Endothelial cell of umbilical vein (primary cell): ENCODE results near the gene TMEM207. TPM values are rescaled to one million over a fixed set of nuclear protein-coding genes. Genes with fewer than 3 reads are reported as not detected.

ENCODE experiments used
- BruUV-seq: library from RNA; stranded (reverse); fragments of 400-500 nt; replicated peaks from 2 replicates; lab custom pipeline; 2021; lab: Mats Ljungman, UMichigan
- CTCF ChIA-PET: fragments of 300-600, 350-600 bp; sonication (Branson Sonifier 250); formaldehyde crosslinking; loops from one replicate; lab custom pipeline; 2021; ENCODE audit warnings: antibody characterized with exemption, inconsistent platforms; lab: Charles Lee
- POLR2A ChIA-PET: fragments of 300-600, 350-600 bp; sonication (Branson Sonifier 250); formaldehyde crosslinking; loops from one replicate; lab custom pipeline; 2021; ENCODE audit warnings: antibody characterized with exemption, inconsistent platforms; lab: Charles Lee
- DNase-seq: peaks from one replicate; pipeline ENCODE4 v3.0.0-alpha.2; 2011; ENCODE audit warnings: low read depth, low spot score
- FAIRE-seq: peaks from 2 replicates; lab custom pipeline; 2011; peaks lifted over from hg19 to GRCh38; lab: Jason Lieb, UNC
- H2AFZ ChIP-seq: 2 replicates; pipeline ENCODE4 v1.6.0; 2012; ENCODE audit warnings: low read depth, low read length, control low read depth, inconsistent platforms
- H3K27ac ChIP-seq: 2 replicates; pipeline ENCODE4 v1.5.1; 2011; ENCODE audit warnings: low read depth, mild to moderate bottlenecking, control low read depth, low read length, moderate library complexity; ENCODE audit not compliant: insufficient read depth
- H3K27me3 ChIP-seq, 2 experiments: 2 replicates each; pipeline versions ENCODE4 v1.6.0 to v1.6.1; 2011; ENCODE audit warnings: low read length in 2 of 2, mixed read lengths in 1 of 2; ENCODE audit not compliant: control insufficient read depth in 2 of 2, insufficient read depth in 2 of 2
- H3K36me3 ChIP-seq, 2 experiments: 2 replicates in 1 of 2; 3 replicates in 1 of 2; pipeline ENCODE4 v1.5.1; 2011; ENCODE audit warnings: low read length in 2 of 2, mild to moderate bottlenecking in 1 of 2, moderate library complexity in 1 of 2; ENCODE audit not compliant: control insufficient read depth in 2 of 2, insufficient read depth in 2 of 2; ENCODE audit errors: extremely low read depth in 1 of 2
- H3K4me1 ChIP-seq: 3 replicates; pipeline ENCODE4 v1.5.1; 2011; ENCODE audit warnings: mild to moderate bottlenecking, low read length; ENCODE audit not compliant: control insufficient read depth, insufficient read depth; ENCODE audit errors: extremely low read depth
- H3K4me2 ChIP-seq: 2 replicates; pipeline ENCODE4 v1.6.1; 2011; ENCODE audit warnings: low read length, control low read depth, mixed read lengths; ENCODE audit not compliant: insufficient read depth
- H3K4me3 ChIP-seq, 3 experiments: fragments of 200-600 bp in 1 of 3; sonication (generic), shearing (Covaris generic) in 1 of 3; replicated peaks in 1 of 3; 2 replicates each; pipeline ENCODE4 v1.5.1; 2011 to 2016; ENCODE audit warnings: control low read depth in 3 of 3, low read length in 3 of 3, mild to moderate bottlenecking in 2 of 3, inconsistent platforms in 1 of 3, low read depth in 1 of 3, moderate library complexity in 1 of 3; ENCODE audit not compliant: insufficient read depth in 1 of 3
- H3K79me2 ChIP-seq: 2 replicates; pipeline ENCODE4 v1.6.0; 2012; ENCODE audit warnings: low read length, inconsistent platforms; ENCODE audit not compliant: control insufficient read depth, insufficient read depth
- H3K9ac ChIP-seq: replicated peaks from 2 replicates; pipeline ENCODE3; 2011; ENCODE audit warnings: low read length, control low read depth; ENCODE audit not compliant: insufficient read depth; ENCODE audit errors: extremely low read depth
- H3K9me1 ChIP-seq: replicated peaks from 3 replicates; pipeline ENCODE4 v1.6.0; 2011; ENCODE audit warnings: mild to moderate bottlenecking, low read length; ENCODE audit not compliant: control insufficient read depth, insufficient read depth; ENCODE audit errors: extremely low read depth
- H3K9me3 ChIP-seq: replicated peaks from 2 replicates; pipeline ENCODE4 v1.5.1; 2012; ENCODE audit warnings: low read length, inconsistent platforms; ENCODE audit not compliant: control insufficient read depth, insufficient read depth
- H4K20me1 ChIP-seq: replicated peaks from 2 replicates; pipeline ENCODE3; 2011; ENCODE audit warnings: mild to moderate bottlenecking, low read length; ENCODE audit not compliant: control insufficient read depth, insufficient read depth; ENCODE audit errors: extremely low read depth
- GATA2 ChIP-seq: IDR thresholded peaks from 2 replicates; pipeline ENCODE4 v1.7.0; 2011; ENCODE audit warnings: low read depth, mild to moderate bottlenecking, moderate library complexity, mixed read lengths, low read length; ENCODE audit not compliant: insufficient read length, insufficient read depth
- JUN ChIP-seq: IDR thresholded peaks from 2 replicates; pipeline ENCODE4 v1.6.1; 2011; ENCODE audit warnings: borderline replicate concordance, low read depth; ENCODE audit not compliant: insufficient read length, insufficient read depth
- MYC ChIP-seq: IDR thresholded peaks from one replicate; pipeline ENCODE4 v1.6.1; 2011; ENCODE audit warnings: mild to moderate bottlenecking, low read depth, low read length
- POLR2A ChIP-seq: IDR thresholded peaks from 2 replicates; pipeline ENCODE4 v1.6.1; 2012; ENCODE audit warnings: low read depth, mild to moderate bottlenecking, control low read depth, low read length
- dilution Hi-C: fragments of 300-500 bp; cut with MboI; formaldehyde crosslinking; loops from one replicate; pipeline ENCODE4 v1.15.0; 2019; ENCODE audit warnings: low sequenced_read_pairs; ENCODE audit not compliant: extremely low pct_ligation_motif_present
- intact Hi-C: fragments of 100-400 bp; cut with micrococcal nuclease; formaldehyde crosslinking; loops from one replicate; pipeline ENCODE4 v1.10.0; 2022
- polyA plus RNA-seq, 4 experiments: library from polyadenylated mRNA; depleted of rRNA in 3 of 4; stranded (reverse) in 3 of 4; unstranded in 1 of 4; fragments of >200 nt; gene quantifications; 2 replicates each; pipeline versions ENCODE4 v1.2.1 to v1.2.3, GENCODE V29; 2011 to 2012; ENCODE audit warnings: missing spikeins in 1 of 4
- total RNA-seq: library from RNA; stranded (reverse); gene quantifications from 2 replicates; pipeline ENCODE4 v1.2.3, GENCODE V29; 2021
- TF ChIP-seq, protein P1 (sequence below): IDR thresholded peaks from 2 replicates; pipeline ENCODE4 v1.6.1; 2011; ENCODE audit not compliant: insufficient read depth, insufficient read length
- TF ChIP-seq, protein P2 (sequence below), 2 donors: IDR thresholded peaks; 1 replicate in 1 of 2; 2 replicates in 1 of 2; pipeline ENCODE4 v1.5.1; 2011; ENCODE audit warnings: low read length in 2 of 2, mild to moderate bottlenecking in 2 of 2, moderate library complexity in 2 of 2, control low read depth in 1 of 2, inconsistent platforms in 1 of 2, low read depth in 1 of 2; ENCODE audit not compliant: insufficient read depth in 1 of 2; ENCODE audit errors: extremely low read depth in 1 of 2

Gene TMEM207
- total and polyA plus RNA-seq, 2 donors (not counting 3 experiments of a cell fraction or from before 2014, with no cell fraction given): not detected

DNA sequence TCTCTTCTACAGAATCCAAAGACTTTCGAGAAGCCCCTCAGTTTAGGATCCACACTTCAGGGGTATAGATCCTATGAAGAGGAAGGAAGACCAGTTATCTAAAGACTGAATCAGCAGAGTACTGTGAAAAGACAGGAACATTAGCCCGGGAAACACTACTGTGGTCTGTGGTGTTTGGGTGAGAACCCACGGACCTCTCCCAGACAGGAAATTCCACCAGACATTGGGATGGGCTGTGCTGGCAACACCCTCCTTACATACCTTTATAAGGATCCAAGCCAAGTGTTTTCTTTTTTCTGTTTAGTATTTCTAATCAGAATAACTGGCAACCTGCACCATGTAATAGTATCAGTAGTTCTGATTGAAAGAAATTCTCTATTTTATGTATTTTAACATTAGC is 14.1 kb downstream of the TMEM207 start:
- no peak overlapping the region for H3K27ac ChIP-seq
- no peaks in the 10 kb centered on the region for H3K4me1 ChIP-seq
- no peaks in the 10 kb centered on the region for H3K9me3 ChIP-seq
- no peak overlapping the region for H3K4me2 ChIP-seq
- no peak overlapping the region for H3K4me3 ChIP-seq
- H3K27me3 ChIP-seq: peaks cover 0 to 3% of the 10 kb centered on the region in 2 experiments
- BruUV-seq: no TSS peak
- H3K36me3 ChIP-seq: no peaks in the 10 kb centered on the region
- FAIRE-seq (no peak), DNase-seq (no peak)
- dilution Hi-C loops (no loop called here), intact Hi-C loops (no loop called here)
- CTCF ChIA-PET: no interaction called here
- H3K79me2 ChIP-seq: no peaks in the 10 kb centered on the region
- H3K9me1 ChIP-seq: no peaks in the 10 kb centered on the region
- H4K20me1 ChIP-seq: no peaks in the 10 kb centered on the region
- TF ChIP-seq JUN (no peak), GATA2 (no peak), MYC (no peak)
- H3K9ac ChIP-seq: no peak overlapping the region
- POLR2A ChIA-PET: no interaction called here
- no peak overlapping the region for H2AFZ ChIP-seq

DNA sequence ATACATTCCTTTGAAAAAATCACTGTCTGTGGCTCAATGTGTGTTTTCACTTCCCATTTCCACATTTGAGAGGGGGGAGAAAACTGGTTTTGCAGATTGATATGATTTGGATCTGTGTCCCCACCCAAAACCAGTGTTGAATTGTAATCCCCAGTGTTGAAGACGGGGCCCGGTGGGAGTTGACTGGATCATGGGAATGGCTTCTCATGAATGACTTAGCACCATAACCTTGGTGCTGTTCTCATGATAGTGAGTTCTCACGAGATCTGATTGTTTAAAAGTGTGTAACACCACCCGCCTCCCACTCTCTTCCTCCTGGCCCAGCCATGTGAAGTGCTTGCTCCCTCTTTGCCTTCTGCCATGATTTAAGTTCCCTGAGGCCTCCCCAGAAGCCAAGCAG is 16.1 kb downstream of the TMEM207 start:
- ChIA-PET POLR2A (no interaction called here), CTCF (interaction anchor here (1.0 kb wide), 1 partner anchor 472 kb away, joined by 3 read pairs; no protein-coding TSS in a partner anchor)
- H3K27me3 ChIP-seq: peaks cover 0 to under 1% of the 10 kb centered on the region in 2 experiments
- H3K4me3 ChIP-seq: no peak overlapping the region
- no peak overlapping the region for H2AFZ ChIP-seq
- BruUV-seq: no TSS peak
- no peaks in the 10 kb centered on the region for H3K36me3 ChIP-seq
- no peak overlapping the region for H3K9ac ChIP-seq
- intact Hi-C loops (no loop called here), dilution Hi-C loops (no loop called here)
- TF ChIP-seq, protein P1, sequence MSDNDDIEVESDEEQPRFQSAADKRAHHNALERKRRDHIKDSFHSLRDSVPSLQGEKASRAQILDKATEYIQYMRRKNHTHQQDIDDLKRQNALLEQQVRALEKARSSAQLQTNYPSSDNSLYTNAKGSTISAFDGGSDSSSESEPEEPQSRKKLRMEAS: no peak
- TF ChIP-seq, protein P2, sequence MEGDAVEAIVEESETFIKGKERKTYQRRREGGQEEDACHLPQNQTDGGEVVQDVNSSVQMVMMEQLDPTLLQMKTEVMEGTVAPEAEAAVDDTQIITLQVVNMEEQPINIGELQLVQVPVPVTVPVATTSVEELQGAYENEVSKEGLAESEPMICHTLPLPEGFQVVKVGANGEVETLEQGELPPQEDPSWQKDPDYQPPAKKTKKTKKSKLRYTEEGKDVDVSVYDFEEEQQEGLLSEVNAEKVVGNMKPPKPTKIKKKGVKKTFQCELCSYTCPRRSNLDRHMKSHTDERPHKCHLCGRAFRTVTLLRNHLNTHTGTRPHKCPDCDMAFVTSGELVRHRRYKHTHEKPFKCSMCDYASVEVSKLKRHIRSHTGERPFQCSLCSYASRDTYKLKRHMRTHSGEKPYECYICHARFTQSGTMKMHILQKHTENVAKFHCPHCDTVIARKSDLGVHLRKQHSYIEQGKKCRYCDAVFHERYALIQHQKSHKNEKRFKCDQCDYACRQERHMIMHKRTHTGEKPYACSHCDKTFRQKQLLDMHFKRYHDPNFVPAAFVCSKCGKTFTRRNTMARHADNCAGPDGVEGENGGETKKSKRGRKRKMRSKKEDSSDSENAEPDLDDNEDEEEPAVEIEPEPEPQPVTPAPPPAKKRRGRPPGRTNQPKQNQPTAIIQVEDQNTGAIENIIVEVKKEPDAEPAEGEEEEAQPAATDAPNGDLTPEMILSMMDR (IDR thresholded peaks at IDR 0.05; ENCODE audit: extremely low read depth in 1 of 2, insufficient read depth in 1 of 2, low read depth in 1 of 2, low read length in 2 of 2): no peak
- no peak for TF ChIP-seq POLR2A
- H3K9me3 ChIP-seq: no peaks in the 10 kb centered on the region
- no peaks in the 10 kb centered on the region for H3K79me2 ChIP-seq
- no peaks in the 10 kb centered on the region for H3K4me1 ChIP-seq
- H4K20me1 ChIP-seq: no peaks in the 10 kb centered on the region
- no peaks in the 10 kb centered on the region for H3K9me1 ChIP-seq
- FAIRE-seq: no peak
- DNase-seq: no peak
- no peak overlapping the region for H3K27ac ChIP-seq
- H3K4me2 ChIP-seq: no peak overlapping the region
